LNCAP (cell line): ENCODE data around the gene SLIT3.
A peak's percentile ranks its signal among the peaks of the same experiment; 100 is the strongest.

Experiments used
- CTCF ChIP-seq: fragments of 450-650 bp; IDR thresholded peaks from 2 replicates; pipeline ENCODE4 v1.5.1; 2017; ENCODE audit warnings: mild to moderate bottlenecking

SLIT3 gene

DNA sequence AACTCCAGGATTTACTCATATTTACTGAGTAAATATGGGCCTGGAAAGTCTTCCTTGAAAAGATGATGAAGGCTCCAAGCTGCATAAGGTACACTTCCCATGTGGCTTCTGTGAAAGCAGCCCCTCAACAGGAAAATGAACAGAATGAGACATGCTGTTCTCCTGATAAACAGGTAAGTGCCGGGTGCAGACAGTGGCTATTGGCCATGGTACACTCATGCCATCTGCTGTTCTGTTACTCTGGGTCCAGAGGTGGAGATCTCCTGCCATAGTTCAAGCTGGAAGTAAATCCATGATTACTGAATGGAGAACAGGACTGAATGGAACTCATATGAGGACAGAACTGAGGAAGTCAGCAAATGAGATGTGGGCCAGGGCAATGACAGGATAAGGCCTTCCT is 103.6 kb downstream of the SLIT3 start:
- peak; percentile 53 for TF ChIP-seq CTCF

DNA sequence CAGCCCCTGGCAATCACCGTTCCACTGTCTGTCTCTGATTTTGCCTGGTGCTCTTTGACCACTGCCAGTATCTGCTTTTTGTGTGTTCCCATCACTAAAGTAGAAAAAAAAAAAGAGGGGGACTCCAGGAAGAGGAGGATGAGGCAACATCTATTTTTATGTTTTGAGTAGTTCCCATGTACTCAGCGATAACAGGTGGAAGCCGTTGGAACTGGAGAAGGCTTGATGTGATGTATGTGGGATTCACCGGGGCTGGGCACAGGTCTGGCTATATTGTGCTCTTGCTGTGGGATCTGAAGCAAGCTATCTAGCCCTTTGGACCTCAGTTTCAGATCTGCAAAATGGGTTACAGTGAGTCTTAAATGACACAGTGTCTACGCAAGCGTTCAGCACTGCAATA is 104.9 kb downstream of the SLIT3 start:
- TF ChIP-seq CTCF: no peak

- no peak for TF ChIP-seq CTCF
Measured at GRCh38 chr5:169195601-169196000, 105.3 kb downstream of the SLIT3 start.

GRCh38 chr5:169192536-169192935 is 108.4 kb downstream of the SLIT3 start:
- TF ChIP-seq CTCF: no peak

DNA sequence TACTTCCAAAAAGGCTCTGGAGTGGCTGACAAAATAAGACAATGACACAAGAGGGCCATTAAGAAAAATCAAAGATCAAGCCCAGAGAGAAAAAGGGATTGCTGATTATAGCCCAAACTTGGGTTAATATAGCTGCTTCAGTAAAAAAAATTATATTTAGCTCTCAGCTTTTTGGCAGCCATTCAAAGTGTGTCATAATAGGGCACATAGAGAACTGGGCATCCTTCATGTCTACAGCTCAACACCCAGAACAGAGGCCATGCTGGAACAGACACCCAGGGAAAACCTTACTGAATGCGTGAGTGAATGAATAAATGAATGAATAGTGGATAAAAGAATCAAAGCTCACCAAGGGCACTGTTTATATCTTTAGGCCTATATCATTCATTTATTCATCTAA is 110.1 kb downstream of the SLIT3 start:
- TF ChIP-seq CTCF: no peak

GRCh38 chr5:169185626-169186025 is 115.3 kb downstream of the SLIT3 start:
- TF ChIP-seq CTCF: no peak

DNA sequence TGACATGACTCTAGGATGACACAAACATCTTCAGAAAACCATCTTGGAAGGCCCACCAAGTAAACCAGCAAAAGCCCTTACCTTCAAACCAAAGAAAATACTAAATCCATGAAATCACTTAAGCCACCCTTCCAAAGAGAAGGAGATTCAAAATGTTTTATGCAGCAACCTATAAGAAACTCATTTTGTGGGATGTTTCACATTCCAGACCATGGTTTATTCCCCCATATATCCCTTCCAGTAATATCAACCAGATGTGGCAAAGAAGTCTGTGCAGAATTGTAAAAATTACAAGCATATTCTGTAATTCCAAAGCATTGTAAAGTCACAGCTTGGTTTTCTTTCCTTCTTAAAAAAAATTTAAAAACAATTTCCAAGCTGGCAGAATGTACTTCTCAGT is 117.4 kb downstream of the SLIT3 start:
- TF ChIP-seq CTCF: no peak

GRCh38 chr5:169182797-169183196 is 118.1 kb downstream of the SLIT3 start:
- no peak for TF ChIP-seq CTCF
